Kidney epithelial cell (primary cell): ENCODE measurements around the gene CADPS. TPM values are rescaled to one million over a fixed set of nuclear protein-coding genes. Genes with fewer than 3 reads are reported as not detected.

Experiments used
- DNase-seq: peaks from one replicate; pipeline ENCODE4 v3.0.0-alpha.2; 2010; ENCODE audit warnings: low read depth
- H3K27me3 ChIP-seq: 2 replicates; pipeline ENCODE4 v1.6.0; 2011; ENCODE audit warnings: low read length; ENCODE audit not compliant: control insufficient read depth, insufficient read depth
- H3K36me3 ChIP-seq: 2 replicates; pipeline ENCODE4 v1.5.1; 2011; ENCODE audit warnings: low read length; ENCODE audit not compliant: control insufficient read depth, insufficient read depth
- H3K4me3 ChIP-seq: 2 replicates; pipeline ENCODE4 v1.5.1; 2011; ENCODE audit warnings: low read depth, mild to moderate bottlenecking, control low read depth, low read length
- total RNA-seq: library from RNA; depleted of rRNA; stranded (reverse); fragments of >200 nt; gene quantifications from 2 replicates; pipeline ENCODE4 v1.2.3, GENCODE V29; 2015
- TF ChIP-seq, protein P1 (sequence below): IDR thresholded peaks from 2 replicates; pipeline ENCODE4 v1.5.1; 2011; ENCODE audit warnings: mild to moderate bottlenecking, moderate library complexity, low read length, control low read depth, inconsistent platforms; ENCODE audit not compliant: insufficient read depth, poor library complexity, severe bottlenecking

Gene CADPS
- total RNA-seq, 1 donor from 2014 or later = 0.08 TPM

DNA sequence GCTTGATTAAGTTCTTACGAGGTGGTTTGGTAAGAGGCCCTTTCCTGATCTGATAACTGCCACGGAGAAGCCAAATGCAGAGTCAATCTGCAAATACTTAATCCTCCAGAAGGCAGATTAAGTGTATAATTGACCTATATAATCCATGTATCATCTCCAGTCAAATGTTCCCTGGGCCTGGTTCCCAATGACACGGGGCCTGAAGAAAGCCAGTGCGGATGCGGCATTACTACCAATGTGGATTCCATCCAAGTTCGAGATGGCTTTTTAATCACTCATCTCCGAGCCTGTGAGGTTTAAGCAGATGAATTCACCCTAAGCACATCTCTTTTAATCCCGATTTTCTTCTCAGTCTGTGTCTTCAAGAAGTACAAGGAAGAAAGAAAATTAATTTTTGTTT, 441.8 kb downstream of the CADPS start:
- H3K27me3 ChIP-seq = peaks cover 7% of the 10 kb centered on the region
- H3K4me3 ChIP-seq = no peak overlapping the region
- TF ChIP-seq, protein P1, sequence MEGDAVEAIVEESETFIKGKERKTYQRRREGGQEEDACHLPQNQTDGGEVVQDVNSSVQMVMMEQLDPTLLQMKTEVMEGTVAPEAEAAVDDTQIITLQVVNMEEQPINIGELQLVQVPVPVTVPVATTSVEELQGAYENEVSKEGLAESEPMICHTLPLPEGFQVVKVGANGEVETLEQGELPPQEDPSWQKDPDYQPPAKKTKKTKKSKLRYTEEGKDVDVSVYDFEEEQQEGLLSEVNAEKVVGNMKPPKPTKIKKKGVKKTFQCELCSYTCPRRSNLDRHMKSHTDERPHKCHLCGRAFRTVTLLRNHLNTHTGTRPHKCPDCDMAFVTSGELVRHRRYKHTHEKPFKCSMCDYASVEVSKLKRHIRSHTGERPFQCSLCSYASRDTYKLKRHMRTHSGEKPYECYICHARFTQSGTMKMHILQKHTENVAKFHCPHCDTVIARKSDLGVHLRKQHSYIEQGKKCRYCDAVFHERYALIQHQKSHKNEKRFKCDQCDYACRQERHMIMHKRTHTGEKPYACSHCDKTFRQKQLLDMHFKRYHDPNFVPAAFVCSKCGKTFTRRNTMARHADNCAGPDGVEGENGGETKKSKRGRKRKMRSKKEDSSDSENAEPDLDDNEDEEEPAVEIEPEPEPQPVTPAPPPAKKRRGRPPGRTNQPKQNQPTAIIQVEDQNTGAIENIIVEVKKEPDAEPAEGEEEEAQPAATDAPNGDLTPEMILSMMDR = no peak
- no peaks in the 10 kb centered on the region for H3K36me3 ChIP-seq
- DNase-seq = no peak

DNA sequence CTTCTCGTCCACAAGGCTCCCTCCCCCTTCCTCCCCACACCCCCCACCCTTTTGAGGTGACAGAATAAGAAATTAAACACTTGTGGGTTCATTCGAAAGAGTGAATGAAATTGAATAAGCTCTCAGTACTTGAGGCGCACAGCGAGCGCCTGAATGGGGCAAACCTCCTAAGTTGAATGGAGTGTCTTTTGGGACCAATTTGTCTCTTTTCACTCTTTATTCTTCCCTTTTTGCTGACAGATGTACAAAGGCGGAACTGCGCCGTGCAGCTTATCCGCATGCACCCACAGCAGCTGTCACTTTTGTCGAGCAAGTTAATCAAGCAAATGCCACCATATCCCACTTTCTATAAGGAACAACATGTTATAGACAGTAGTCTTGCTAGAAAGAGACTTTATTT, 454.0 kb downstream of the CADPS start:
- no peak for DNase-seq
- no peaks in the 10 kb centered on the region for H3K36me3 ChIP-seq
- no peaks in the 10 kb centered on the region for H3K27me3 ChIP-seq
- no peak overlapping the region for H3K4me3 ChIP-seq
- TF ChIP-seq, protein P1 = no peak

DNA sequence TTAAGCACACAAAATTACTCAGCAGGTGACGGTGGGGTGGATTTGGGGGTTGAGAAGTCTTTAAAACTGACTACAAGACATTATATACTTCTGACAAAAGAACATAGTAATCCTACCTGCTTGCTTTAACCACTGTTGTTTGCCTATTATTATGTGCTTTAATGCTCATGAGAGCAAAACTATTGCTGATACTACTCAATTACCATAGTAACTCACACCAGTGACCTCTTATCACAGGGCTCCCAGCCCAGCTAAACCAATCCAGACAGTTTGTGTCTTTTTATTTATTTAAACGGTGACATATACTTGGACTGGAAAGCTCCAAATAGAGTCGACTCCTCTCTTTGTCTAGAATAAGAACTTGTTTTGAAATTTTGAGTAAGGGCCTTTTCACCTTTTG, 459.1 kb downstream of the CADPS start:
- Histone ChIP-seq H3K27me3 (peaks cover 4% of the 10 kb centered on the region), H3K36me3 (no peaks in the 10 kb centered on the region), H3K4me3 (no peak overlapping the region)
- no peak for DNase-seq
- TF ChIP-seq, protein P1 = no peak

DNA sequence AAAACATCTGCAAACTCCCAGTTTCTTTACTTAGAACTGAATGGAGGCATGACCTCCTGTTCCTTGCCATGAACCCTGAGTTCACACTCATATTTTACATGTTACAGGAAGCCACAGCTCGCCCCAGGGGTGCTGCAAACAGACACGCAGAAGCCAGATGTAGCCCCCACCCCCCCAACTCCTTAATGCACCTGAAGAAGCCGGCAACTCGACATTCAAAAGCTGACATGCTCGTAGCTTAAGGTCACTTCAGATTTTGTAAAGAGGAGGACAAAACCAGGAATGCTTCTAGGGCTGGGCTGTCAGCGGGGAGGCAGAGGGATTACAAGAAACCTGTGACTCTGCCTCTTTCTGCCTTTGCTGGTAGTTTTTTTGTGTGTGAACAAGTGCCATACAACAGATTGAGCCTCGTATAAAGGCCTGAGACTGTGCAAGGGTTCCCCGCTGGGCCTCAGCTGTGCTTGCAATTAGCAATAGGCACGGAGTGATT, 459.9 kb downstream of the CADPS start:
- TF ChIP-seq, protein P1 = no peak

DNA sequence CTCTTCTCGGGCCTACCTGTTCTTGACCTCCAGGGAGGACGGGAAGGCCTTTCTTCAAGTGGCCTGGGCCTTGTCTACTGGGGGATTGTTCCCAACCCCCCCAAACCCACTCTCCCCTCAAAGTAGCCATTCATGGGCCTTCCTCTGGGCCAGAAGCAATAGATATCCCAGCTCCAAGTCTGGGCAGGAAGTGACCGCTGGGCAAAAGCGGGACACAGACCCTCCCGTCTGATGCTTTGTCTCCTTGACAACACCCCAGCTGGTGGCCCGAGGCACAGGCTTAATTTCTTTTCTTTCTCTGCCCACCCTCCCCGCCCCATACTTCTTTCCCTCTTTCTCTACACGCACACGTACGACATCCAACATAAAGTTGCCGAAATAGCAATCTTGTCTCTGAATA, 460.4 kb downstream of the CADPS start:
- H3K4me3 ChIP-seq = no peak overlapping the region
- H3K36me3 ChIP-seq = no peaks in the 10 kb centered on the region
- TF ChIP-seq, protein P1 = no peak
- no peak for DNase-seq
- peaks cover 4% of the 10 kb centered on the region for H3K27me3 ChIP-seq

More for the DNA sequence above, 459.9 kb downstream of the CADPS start:
- DNase-seq = no peak
- H3K36me3 ChIP-seq = no peaks in the 10 kb centered on the region
- no peak overlapping the region for H3K4me3 ChIP-seq
- H3K27me3 ChIP-seq = peaks cover 4% of the 10 kb centered on the region

DNA sequence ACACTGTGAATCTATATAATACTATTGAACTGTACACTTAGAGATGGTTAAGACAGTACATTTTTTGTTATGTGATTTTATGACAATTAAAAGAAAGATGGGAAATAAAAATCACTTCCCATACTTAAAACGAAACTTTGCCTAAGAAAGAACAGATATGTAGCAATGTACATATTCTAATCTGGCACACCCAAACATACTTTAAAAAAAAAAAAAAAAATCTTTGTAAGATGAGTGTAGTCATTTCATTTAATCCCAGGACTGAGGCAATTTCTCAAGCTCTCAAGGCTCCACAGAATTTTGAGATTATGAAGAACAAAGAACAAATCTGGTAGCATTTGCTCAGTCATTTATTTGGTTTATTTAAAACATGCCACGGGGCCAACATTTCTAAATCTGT, 461.5 kb downstream of the CADPS start:
- TF ChIP-seq, protein P1 = no peak
- H3K27me3 ChIP-seq = peaks cover 4% of the 10 kb centered on the region
- no peaks in the 10 kb centered on the region for H3K36me3 ChIP-seq
- no peak for DNase-seq
- no peak overlapping the region for H3K4me3 ChIP-seq
